Measurements from ENCODE around the gene CHCHD1.

DNA sequence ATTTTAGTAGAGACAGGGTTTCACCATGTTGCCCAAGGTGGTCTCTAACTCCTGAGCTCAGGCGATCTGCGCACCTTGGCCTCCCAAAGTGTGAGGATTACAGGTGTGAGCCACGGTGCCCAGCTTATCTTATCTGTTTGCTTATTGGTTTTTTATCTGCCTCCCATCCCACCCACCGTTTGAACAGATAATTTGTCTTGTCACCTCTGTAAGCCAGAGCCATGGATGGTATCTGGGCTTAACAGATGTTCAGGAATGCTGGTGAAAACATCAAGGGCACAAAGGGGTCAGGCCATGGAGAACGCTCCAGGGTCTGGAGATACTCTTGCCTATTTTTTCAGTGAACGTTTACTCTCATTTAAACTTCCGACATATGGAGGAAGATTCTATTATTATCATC lies 41.5 kb downstream of the CHCHD1 start:
- TF ChIP-seq POLR2A (IDR thresholded peaks at IDR 0.05; ENCODE audit: low read depth, low read length) (no peak), POLR2AphosphoS5 (IDR thresholded peaks at IDR 0.05; ENCODE audit: low read depth, low read length) (no peak)

All from GM12891 (cell line).